Psoas muscle (tissue), 8 donors: ENCODE data around the gene KCNJ1. TPM values are rescaled to one million over a fixed set of nuclear protein-coding genes. Genes with fewer than 3 reads are reported as not detected.

ENCODE experiments used
- ATAC-seq, 4 donors: fragments of 200-7000 bp; cut with Tn5 transposase; one replicate each; pipeline ENCODE4 v1.9.1; 2020; ENCODE audit warnings: moderate library complexity in 3 of 4, mild to moderate bottlenecking in 2 of 4
- DNase-seq, 2 donors: peaks; one replicate each; pipeline ENCODE4 v3.0.0-alpha.2; 2020
- H3K27ac ChIP-seq: fragments of 200-600 bp; one replicate; pipeline ENCODE4 v1.8.0; 2022
- H3K27me3 ChIP-seq, 3 donors: fragments of 200-600 bp in 1 of 3; one replicate each; pipeline versions ENCODE4 v1.6.1 to v1.8.0; 2013 to 2022; ENCODE audit warnings: low read length in 2 of 3, mild to moderate bottlenecking in 2 of 3, moderate library complexity in 1 of 3; ENCODE audit not compliant: insufficient read depth in 3 of 3
- H3K36me3 ChIP-seq, 2 donors: fragments of 200-600 bp in 1 of 2; one replicate each; pipeline versions ENCODE4 v1.6.1 to v1.8.0; 2013 to 2022; ENCODE audit warnings: low read depth in 1 of 2, mild to moderate bottlenecking in 1 of 2, moderate library complexity in 1 of 2; ENCODE audit not compliant: insufficient read depth in 1 of 2
- H3K4me1 ChIP-seq: fragments of 200-600 bp; one replicate; pipeline ENCODE4 v1.8.0; 2022
- H3K4me3 ChIP-seq: fragments of 200-600 bp; one replicate; pipeline ENCODE4 v1.8.0; 2022; ENCODE audit warnings: mild to moderate bottlenecking
- H3K9me3 ChIP-seq: fragments of 200-600 bp; one replicate; pipeline ENCODE4 v1.8.0; 2022
- CTCF ChIP-seq: fragments of 200-600 bp; IDR thresholded peaks from one replicate; pipeline ENCODE4 v1.8.0; 2022; ENCODE audit warnings: antibody characterized with exemption
- WGBS, 3 donors: extraction: QIAGEN DNeasy Blood & Tissue Kit; methylation state at CpG; one replicate each; pipeline versions ENCODE4 v1.1.6 to v1.1.7; 2013; 5-methylcytosine and 5-hydroxymethylcytosine counted together
- intact Hi-C, 2 donors: fragments of 100-400 bp; cut with DNase I; formaldehyde crosslinking; loops; one replicate each; pipeline versions ENCODE4 v1.11.0 to v1.14.2; 2022
- polyA plus RNA-seq, 3 donors: library from polyadenylated mRNA; stranded (reverse); fragments of 200-250 nt; gene quantifications; one replicate each; pipeline ENCODE4 v1.2.3, GENCODE V29; 2013
- total RNA-seq, 4 donors: library from RNA; stranded (reverse); fragmentation: NEBNext Ultra II Directional in 2 of 4; extraction: Animal tissue kit (Norgen Biotek cat#: 25700) in 2 of 4; gene quantifications; one replicate each; pipeline versions ENCODE4 v1.2.1 to v1.2.4, GENCODE V29; 2021 to 2023
- donor health status: healthy with polysubstance abuse.
- donor health status: DM: no; HTN: no; CAD: no; lungs with moderate emphysema.
- donor health status: Bipolar disorder and iron deficiency.
- donor health status: healthy.
- donor health status: DM: yes; HTN: yes; CAD: no.
- donor health status: DM: no; HTN: no; CAD: no.
- donor health status: DM: no; HTN: no; CAD: no.
- donor health status: DM: yes; HTN: yes; CAD: no.

The KCNJ1 gene
- total and polyA plus RNA-seq, 7 donors = not detected

DNA sequence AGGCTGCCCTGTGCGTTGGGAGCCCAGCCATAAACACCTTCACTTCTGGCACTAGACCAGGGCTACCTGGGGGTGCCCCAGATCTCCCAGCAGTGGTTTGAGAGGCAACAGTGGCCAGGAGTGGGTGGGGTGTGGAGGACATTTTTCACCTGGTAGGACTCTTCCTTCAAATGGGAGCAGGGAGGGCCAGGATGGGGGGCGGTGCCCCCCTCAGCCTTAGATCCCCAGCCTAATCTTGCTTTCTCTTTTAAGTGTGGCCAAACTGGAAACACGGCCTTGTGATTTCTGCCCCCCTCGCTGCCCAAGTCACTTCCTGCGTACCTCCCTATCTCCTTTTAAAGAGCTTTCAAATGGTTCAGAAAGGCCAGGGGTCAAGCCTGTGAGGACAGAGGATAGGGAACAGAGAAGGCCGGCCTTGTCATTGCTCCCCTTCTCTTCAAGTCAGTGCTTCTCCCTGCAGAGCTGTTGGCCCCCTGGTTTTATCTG, 24.9 kb upstream of the KCNJ1 start:
- intact Hi-C loops = no loop called here
- no peak for TF ChIP-seq CTCF
- ATAC-seq (no peak), DNase-seq (no peak)
- H3K9me3 ChIP-seq = no peaks in the 10 kb centered on the region
- 74 to 80% (median 80%) methylated on average over 6 of the region's 6 CpGs for WGBS, 3 donors
- H3K4me1 ChIP-seq = peaks cover 6% of the 10 kb centered on the region
- H3K4me3 ChIP-seq = peak overlapping the region; percentile 34
- no peak overlapping the region for H3K27ac ChIP-seq
- peaks cover 0 to 52% (median 9%) of the 10 kb centered on the region in 3 donors for H3K27me3 ChIP-seq
- no peaks in the 10 kb centered on the region for H3K36me3 ChIP-seq

- no peak for TF ChIP-seq CTCF
- DNase-seq = peak; percentile 49 to 60
- peaks cover 0 to 49% (median 9%) of the 10 kb centered on the region in 3 donors for H3K27me3 ChIP-seq
- no peak within 1 kb of the TSS for H3K27ac ChIP-seq
- peak within 1 kb of the TSS; percentile 59 for H3K4me3 ChIP-seq
- peak; percentile 24 to 60 (median 40) for ATAC-seq
- no peaks in the 10 kb centered on the region for H3K9me3 ChIP-seq
- intact Hi-C loops = no loop called here
- H3K36me3 ChIP-seq = no peaks in the 10 kb centered on the region
- 1% methylated on average over 66 to 85 of the region's 85 CpGs for WGBS, 3 donors
- peaks cover 6% of the 10 kb centered on the region for H3K4me1 ChIP-seq
Measured at GRCh38 chr11:128890543-128891368, 23.7 kb upstream of the KCNJ1 start, which contains the start of gene KCNJ5. TSS of gene KCNJ5 (plus strand) at chr11:128891356. CDS start at chr11:128911274, 19,918 bp downstream.

GRCh38 chr11:128890216-128890542, 23.1 kb upstream of the KCNJ1 start:
- Histone ChIP-seq H3K4me3 (peak overlapping the region; percentile 59), H3K9me3 (no peaks in the 10 kb centered on the region), H3K27me3 (peaks cover 0 to 49% (median 9%) of the 10 kb centered on the region in 3 donors), H3K36me3 (no peaks in the 10 kb centered on the region), H3K4me1 (peaks cover 6% of the 10 kb centered on the region), H3K27ac (no peak overlapping the region)
- no peak for TF ChIP-seq CTCF
- WGBS, 3 donors = 23 to 27% (median 26%) methylated on average over 9 of the region's 9 CpGs
- DNase-seq (no peak), ATAC-seq (no peak)
- intact Hi-C loops = no loop called here

DNA sequence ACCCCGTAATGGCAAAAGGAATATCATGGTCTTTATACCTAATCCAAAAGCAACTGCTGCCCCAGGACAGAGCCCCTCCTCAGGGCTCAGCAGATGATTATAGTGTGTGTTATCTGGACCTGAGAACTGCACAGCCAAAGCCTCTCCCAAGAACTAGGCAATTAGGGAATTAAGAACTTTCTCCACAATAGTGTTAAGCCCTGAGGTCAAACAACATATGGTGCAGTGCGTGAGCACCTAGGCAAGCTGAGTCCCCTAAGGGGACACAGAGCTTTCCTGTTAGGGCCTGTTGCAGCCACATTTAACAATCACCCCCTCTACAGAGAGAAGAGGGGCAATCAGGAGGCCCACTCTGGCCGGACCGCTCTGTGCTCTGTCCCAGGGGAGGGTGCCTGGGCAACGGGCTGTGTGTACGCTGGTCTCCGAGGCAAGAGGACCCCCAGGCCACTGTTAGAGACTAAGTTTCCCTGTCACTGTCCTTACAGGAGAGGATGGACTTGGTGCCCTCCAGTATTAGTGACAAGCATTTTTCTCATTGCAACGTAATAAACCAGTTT, 22.6 kb upstream of the KCNJ1 start:
- Histone ChIP-seq H3K27ac (no peak overlapping the region), H3K4me3 (no peak overlapping the region), H3K36me3 (no peaks in the 10 kb centered on the region), H3K27me3 (peaks cover 0 to 49% (median 9%) of the 10 kb centered on the region in 3 donors), H3K9me3 (no peaks in the 10 kb centered on the region), H3K4me1 (peaks cover 6% of the 10 kb centered on the region)
- ATAC-seq = no peak
- intact Hi-C loops = loop anchor here in 1 of 2 donors (10.0 kb wide), 2 partner anchors 445 to 855 kb away; no protein-coding TSS in a partner anchor
- no peak for TF ChIP-seq CTCF
- no peak for DNase-seq
- WGBS, 3 donors = 72 to 93% (median 77%) methylated on average over 8 of the region's 8 CpGs
